Hematopoietic multipotent progenitor cell treated with erythropoietin and hydrocortisone succinate and interleukin-3 and kit ligand, for 8 days (in vitro differentiated cells): ENCODE measurements around the gene POTEB3.
"Not testable (repeated sequence)": the region's sequence is repeated elsewhere in the genome, so short reads cannot be mapped to it uniquely, and the experiment has no call there.

ENCODE experiments used
- DNase-seq: peaks from one replicate; pipeline ENCODE4 v3.0.0-alpha.2; 2015

POTEB3 gene

DNA sequence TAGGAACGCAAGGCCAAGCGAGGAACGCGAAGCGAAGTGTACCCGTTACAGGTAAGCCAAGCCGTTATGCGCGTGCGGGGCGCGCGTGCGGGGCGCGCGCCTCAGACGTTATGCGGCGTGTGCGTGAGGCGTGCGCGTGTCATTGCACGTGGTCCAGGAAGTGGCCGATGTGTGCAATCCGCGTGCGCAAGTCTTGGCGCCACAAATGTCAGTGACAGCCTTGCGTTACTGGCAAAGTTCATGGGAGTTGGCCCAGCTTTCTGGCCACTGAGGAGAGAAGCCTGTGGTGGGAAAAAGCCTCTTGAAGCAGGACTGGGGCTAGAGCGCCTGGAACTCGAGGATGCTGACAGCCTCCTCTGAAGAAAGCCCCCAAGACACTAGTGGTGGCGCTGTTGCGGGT is at the start of gene POTEB3:
TSS of gene POTEB3 (minus strand) at position 101 of the 400 bp plus-strand sequence. CDS start 488 bp downstream, outside the sequence.
- not testable (repeated sequence) for DNase-seq

DNA sequence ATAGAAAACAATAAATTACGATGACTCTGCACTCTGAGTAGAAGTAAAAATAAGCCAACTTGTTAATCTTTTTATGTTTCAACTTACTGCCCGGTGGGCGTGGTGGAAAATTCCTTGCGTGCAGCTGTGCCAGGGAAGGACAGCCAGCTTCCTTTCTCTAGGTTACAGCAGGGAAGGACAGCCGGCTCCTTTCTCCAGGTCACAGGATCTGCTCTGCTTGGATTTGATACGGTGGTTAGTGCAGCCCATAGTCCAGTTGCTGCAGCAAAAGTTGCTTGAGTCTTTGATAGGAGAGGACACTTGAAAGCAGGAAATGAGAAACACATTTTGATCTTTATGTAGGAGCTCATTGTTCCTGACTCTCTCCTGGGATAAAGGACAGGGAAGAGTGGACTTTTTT is 13.4 kb upstream of the POTEB3 start:
- not testable (repeated sequence) for DNase-seq

- DNase-seq, result not testable (repeated sequence)
Measured at GRCh38 chr15:21451920-21452563, 11.7 kb upstream of the POTEB3 start.

- DNase-seq, result not testable (repeated sequence)
Measured at GRCh38 chr15:21451487-21451886, 11.2 kb upstream of the POTEB3 start.

- DNase-seq, result not testable (repeated sequence)
Measured at GRCh38 chr15:21407366-21407765, 32.9 kb downstream of the POTEB3 start.

DNA sequence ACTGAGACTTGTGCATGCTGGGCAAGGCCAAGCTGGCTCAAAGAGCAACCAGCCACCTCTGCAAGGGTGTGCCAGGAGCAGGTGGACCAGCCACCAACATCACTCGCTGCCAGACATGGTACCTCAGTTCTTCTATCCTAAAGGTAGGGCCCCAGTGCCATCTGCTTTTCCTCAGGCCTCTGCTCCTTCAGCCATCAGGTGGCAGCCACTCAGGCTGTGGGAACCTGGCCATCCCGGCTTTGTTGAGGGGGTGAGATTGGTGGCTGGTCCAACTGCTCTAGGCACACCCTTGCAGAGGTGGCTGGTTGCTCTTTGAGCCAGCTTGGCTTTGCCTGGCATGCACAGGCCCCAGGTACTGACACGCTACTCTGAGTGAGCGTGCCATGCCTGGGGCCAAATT is 38.8 kb downstream of the POTEB3 start:
- DNase-seq, result not testable (repeated sequence)

DNA sequence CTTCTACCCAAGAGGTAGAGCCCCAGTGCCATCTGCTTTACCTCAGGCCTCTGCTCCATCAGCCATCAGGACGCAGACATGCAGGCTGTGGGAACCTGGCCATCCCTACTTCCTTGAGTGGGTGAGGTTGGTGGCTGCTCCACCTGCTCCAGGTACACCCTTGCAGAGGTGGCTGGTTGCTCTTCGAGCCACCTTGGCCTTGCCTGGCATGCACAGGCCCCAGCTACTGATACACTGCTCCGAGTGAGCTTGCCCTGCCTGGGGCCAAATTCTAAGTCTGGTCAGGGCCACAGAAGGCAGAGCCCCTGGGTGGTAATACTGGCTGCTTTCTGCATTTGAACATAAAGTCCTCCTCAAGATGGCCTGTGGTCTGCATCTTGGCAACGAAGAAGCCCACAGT is 41.2 kb downstream of the POTEB3 start:
- DNase-seq, result not testable (repeated sequence)

DNA sequence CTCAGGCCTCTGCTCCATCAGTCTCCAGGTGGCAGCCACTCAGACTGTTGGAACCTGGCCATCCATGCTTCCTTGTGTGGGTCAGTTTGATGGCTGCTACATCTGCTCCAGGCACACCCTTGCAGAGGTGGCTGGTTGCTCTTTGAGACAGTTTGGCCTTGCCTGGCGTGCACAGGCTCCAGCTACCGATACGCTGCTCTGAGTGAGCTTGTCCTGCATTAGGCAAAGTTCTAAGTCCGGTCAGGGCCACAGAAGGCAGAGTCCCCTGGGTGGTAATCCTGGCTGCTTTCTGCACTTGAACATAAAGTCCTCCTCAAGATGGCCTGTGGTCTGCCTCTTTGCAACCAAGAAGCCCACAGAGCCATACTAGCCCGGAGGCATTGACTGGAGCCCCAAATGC is 41.8 kb downstream of the POTEB3 start:
- not testable (repeated sequence) for DNase-seq

GRCh38 chr15:21397656-21398055 is 42.6 kb downstream of the POTEB3 start:
- not testable (repeated sequence) for DNase-seq

DNA sequence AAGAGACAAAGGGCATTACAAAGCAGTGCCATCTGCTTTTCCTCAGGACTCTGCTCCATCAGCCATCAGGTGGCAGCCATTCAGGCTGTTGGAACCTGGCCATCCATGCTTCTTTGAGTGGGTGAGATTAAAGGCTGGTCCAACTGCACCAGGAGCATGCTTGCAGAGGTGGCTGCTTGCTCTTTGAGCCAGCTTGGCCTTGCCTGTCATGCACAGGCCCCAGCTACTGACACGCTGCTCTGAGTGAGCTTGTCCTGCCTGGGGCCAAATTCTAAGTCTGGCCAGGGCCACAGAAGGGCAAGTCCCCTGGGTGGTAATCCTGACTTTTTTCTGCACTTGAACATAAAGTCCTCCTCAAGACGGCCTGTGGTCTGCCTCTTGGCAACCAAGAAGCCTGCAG is 43.1 kb downstream of the POTEB3 start:
- DNase-seq, result not testable (repeated sequence)

- not testable (repeated sequence) for DNase-seq
Measured at GRCh38 chr15:21385961-21386360, 54.3 kb downstream of the POTEB3 start.

DNA sequence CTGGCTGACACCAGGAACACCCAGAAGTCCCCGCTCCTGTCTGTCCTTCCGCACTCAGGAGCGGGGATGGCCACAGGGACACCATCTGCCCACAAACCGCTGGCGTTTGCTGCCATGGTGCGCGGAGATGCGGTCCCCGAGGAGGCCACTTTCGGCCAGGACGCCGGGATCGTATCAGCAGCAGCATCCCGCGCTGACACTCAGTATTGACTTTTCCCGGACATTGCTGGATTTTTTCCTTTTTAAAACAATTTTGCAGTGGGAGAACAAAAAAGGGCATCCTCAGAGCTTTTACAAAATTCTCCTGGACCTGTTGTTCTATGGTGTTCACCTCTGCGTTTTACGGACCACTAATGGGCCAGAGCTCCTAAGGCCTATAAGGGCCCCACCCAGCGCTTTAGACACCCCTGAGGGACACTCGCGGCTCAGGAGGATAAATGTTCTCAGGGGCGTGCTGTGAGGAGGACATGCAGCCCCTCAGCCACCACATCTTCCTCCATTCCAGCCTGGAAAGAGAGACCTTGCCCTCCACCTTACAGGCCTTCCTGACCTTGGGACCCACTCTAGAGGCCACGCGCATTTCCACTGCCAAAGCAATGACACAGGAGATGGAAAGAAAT is 56.3 kb downstream of the POTEB3 start:
- DNase-seq, result not testable (repeated sequence)

DNA sequence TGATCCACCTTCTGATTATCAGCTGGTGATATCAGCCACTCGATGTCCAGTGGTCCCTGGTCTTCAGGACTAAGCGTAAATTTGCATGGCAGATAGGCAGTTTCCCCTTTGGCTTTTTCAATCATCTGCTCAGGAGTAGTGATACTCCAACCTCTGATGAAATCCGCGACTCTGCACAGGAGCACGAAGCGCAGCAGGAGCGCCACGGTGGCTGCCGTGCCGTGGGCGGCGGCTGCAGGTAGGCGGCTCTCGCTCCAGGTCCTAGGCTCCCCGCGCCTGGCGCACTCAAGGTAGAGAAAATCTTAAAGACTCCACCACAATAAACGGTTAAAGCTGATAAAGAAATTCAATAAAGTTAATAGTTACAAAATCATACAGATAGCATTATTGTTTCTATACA is 66.6 kb downstream of the POTEB3 start:
- not testable (repeated sequence) for DNase-seq

GRCh38 chr15:21369177-21369576 is 71.1 kb downstream of the POTEB3 start:
- not testable (repeated sequence) for DNase-seq

DNA sequence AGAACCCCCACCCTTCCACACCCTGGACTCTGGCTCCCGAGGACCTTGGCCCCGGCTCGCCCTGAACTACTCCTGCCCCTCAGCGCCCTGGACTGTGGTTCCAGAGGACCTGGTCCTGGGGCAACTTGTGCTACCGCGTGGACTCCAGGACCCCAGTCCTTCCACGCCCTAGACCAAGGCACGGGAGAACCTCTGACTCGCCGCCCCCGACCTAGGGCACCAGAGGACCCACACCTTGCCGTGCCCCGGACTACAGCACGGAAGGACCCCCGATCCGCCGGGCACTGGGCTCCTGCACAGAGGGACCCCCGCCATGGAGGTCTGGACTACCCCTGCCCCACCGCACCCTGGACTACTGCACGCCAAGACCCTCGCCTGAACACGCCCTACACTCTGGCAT is 71.7 kb downstream of the POTEB3 start:
- DNase-seq, result not testable (repeated sequence)
